Fibroblast of skin of abdomen (primary cell): ENCODE data around the gene PCDHGC5.
A peak's percentile ranks its signal among the peaks of the same experiment; 100 is the strongest.

Source experiments
- DNase-seq: peaks from one replicate; pipeline ENCODE4 v3.0.0-alpha.2; 2013

The PCDHGC5 gene

GRCh38 chr5:141513627-141514329 is 24.9 kb downstream of the PCDHGC5 start:
- peak; percentile 89 for DNase-seq

- peak; percentile 70 for DNase-seq
Measured at GRCh38 chr5:141514330-141515133, 25.7 kb downstream of the PCDHGC5 start.

DNA sequence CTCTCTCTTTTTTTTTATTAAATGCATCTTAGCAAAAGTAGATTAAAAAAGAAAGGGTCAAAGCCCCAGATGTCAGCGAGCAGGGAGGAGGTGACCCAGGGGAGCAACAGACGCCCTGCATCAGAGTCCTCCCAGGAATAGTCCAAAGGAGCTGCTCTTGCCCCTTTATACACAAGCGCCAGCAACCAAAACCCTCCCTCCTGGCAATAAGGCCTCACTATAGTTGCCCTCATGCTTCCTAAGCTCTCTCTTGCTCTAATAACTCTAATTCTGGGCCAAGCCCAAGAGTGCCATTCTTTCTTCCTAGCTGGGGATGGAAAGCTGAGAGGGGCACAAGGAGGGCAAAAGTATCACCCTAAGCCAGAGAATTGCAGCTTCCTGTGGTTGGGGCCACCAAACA is 26.3 kb downstream of the PCDHGC5 start:
- no peak for DNase-seq

GRCh38 chr5:141515946-141516671 is 27.2 kb downstream of the PCDHGC5 start:
- no peak for DNase-seq

DNA sequence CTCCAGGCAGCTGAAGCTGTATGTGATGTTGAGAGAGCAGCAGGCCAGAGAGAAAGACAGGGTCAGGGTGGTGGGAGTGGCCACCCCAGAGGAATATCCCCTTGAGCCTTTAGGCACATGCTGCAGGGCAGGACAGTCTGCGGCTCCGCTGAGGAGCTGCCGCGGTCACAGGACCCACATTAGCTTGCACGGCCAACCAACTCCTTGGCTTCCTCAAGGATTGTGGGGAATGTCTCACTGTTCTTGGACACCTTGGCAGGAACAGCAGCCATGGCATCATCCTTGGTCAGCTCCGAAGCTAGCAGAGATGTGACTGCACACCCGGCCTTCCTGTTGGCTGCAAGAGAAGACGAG is 27.8 kb downstream of the PCDHGC5 start:
- no peak for DNase-seq

DNA sequence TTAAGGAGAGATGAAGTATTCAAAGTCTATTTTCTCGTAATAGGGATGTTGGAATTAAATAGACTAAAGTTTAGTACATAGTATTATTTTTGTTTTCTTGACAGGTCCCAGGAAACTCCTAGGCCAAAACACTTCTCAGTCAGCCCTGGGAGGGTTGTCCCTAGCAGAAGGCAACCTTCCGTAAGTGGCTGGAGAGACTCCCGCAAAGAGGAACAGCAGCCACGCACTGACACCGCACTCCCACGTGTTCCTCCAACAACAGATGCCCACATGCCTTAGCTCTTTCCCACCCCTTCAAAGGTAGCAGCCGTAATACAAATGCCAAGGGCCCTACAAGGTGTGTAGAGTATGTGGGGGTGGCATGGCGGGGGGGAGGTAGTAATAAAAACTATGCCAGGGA is 28.4 kb downstream of the PCDHGC5 start:
- DNase-seq, result no peak

DNA sequence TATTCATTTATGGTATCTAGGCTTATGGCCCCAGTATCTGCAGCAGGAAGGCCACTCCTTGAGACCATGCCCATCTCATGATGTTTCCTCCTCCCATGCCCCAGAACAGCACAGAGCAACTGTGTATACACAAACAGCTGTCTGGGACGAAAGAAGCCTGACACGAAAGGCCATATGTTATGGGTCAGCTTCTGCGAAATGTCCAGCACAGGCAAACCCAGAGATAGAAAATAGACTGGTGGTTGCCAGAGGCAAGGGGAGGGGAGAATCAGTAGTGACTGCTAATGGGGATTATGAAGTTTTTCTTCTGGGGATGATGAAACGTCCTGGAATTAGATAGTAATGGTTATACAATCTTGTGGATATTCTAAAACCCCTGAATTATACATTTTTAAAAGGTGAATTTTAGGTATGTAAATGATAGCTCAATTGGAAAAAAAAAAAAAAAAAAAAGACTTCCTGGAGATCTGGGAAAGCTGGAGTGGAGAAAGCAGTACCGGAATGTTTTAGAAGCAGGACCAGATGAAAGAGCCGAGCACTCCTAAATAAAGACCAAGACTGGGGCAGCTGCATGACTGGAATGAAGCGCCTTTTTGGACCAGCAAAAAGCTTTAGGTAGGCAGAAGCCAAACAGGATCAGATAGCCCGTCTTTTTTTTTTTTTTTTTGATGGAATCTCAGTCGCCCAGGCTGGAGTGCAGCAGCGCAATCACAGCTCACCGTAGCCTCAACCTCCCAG is 29.2 kb downstream of the PCDHGC5 start:
- DNase-seq, result peak; percentile 84

DNA sequence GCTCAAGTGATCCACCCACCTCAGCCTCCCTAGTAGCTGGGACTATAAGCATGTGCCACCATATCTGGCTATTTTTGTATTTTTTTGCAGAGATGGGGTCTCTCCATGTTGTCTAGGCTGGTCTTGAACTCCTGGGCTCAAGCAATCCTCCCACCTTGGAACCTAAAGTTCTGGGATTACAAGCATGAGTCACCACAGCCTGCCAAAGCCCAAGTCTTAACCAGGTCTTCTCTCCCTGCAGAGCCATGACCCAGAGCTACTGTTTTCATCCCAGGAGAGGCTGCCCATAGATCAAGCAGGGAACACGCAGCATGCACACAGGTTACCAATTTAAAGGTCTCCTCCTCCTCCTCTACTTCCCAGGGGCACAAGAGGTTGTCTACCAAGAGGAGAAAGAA is 29.7 kb downstream of the PCDHGC5 start:
- DNase-seq, result no peak

GRCh38 chr5:141519605-141520565 is 31.0 kb downstream of the PCDHGC5 start:
- DNase-seq, result no peak

GRCh38 chr5:141521244-141521781 is 32.4 kb downstream of the PCDHGC5 start:
- peak; percentile 99 for DNase-seq

DNA sequence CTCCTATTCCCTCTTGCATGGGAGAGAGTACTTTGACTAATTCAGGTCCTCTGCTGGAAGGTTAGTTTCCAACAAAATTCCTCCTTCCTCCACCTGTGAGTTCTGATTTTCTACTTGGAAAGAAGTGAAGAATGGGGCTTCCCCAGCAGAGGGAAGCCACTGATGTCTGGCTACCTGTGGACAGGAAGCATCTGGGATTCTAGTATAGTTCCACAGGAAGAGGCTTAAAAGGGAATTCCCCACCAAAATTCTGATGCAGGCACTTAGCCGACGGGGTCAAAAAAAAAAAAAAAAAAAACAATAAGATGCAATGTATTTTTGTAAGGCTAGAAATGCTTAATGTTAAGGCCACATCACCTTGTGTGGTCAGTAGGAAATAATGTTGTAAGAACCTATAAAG is 33.4 kb downstream of the PCDHGC5 start:
- DNase-seq, result no peak

DNA sequence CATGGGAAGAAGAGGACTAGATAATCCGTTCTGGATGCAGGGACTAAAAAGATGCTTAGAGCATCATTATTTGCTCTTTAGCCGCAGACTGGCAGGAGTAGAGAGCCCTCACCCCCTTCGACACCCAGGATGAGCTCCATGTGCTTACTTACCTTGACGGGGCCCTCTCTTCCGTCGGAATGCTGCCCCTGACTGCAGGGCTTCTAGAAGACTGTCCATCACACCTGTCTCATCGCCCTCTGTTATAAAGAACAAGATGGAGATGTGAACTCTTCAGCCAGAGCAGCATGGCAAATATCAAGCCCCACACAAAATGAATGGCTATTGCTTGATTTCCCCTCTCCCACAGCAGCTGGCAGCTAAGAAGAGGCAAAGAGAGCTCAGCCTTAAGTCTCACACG is 35.1 kb downstream of the PCDHGC5 start:
- DNase-seq, result no peak

DNA sequence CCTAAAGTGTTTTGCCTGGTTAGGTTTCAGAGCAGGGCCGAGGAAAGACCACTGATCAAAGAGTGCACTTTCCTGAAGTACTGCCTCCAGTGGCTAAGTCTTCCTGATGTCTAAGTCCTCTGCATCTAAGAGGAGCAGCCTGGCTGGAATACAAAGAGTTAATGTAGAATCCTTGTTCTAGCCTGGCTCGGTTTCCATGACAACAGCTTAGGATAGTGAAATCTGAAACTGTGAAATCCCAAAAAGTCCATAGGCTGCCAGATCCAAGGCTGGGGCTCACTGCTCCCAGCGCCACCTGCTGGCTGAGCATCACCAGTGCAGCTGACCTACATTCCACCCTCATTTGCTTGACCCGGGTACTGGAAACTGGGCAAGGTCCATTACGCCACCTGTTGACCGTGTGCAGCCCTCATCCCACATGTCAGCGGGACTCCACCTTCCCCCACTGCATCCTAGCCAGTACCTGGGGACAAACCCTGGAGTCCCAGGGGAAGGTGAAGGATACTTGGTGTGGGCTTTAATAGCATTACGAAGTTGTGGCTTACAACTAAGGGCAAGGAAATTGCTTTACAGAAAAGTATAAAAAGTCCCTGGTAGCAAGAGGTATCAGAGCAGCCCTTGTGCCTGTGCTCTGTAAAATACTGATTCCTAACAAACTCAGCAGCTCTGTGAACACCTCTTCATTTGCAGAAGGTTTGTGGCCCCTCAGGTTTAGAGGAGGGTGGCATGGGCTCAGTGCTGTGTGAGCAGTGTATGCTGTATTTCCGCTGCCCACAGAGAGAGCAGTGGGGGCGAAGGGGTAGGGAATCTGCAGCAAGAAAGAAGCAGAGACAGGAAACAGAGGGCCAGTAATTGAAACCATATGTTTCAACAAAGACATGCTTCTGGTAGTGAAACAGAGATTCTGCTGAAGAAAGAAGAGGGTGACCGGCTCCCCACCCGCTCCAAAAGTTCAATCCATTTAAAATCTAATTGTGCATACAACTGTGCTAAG is 36.0 kb downstream of the PCDHGC5 start:
- peak; percentile 98 for DNase-seq

DNA sequence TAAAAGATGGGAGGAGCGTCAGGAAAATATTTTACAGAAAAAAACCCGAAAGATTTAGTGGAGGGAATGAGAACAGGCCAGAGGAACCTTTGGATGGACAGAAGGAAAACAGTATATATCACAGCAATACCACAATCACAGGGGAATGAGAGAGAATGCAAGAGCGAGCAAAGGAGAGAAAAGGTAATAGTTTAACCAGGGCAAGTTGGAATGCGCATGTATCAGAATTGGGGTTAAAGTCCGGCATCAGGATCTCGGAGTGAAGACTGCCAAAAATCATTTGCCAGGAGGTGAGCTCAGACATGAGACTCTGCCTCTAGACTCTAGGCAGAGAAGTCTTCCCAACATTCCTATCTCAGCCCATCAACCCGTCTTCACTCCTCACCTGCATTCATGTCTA is 36.8 kb downstream of the PCDHGC5 start:
- no peak for DNase-seq

DNA sequence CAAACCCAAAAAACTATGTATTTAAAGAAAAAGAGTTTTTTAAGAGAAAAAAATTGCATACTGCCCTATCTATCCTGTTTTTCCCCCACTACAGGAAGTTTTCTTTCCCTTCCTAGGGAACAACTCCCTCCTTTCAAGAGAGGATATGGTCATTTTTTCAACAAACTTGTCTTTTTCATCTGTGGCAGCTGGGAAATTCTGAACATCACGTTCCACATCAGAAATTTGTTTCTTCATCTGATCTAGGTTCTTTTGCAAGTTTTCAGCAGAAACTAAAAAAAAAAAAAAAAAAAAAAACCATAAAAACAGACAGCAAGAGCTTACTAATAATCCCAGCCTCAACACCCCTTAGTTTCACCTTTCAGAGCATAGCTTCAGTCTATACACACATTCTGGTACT is 38.5 kb downstream of the PCDHGC5 start:
- no peak for DNase-seq

GRCh38 chr5:141528291-141528984 is 39.6 kb downstream of the PCDHGC5 start:
- no peak for DNase-seq

- DNase-seq, result peak; percentile 82
Measured at GRCh38 chr5:141529002-141529401, 40.1 kb downstream of the PCDHGC5 start.

DNA sequence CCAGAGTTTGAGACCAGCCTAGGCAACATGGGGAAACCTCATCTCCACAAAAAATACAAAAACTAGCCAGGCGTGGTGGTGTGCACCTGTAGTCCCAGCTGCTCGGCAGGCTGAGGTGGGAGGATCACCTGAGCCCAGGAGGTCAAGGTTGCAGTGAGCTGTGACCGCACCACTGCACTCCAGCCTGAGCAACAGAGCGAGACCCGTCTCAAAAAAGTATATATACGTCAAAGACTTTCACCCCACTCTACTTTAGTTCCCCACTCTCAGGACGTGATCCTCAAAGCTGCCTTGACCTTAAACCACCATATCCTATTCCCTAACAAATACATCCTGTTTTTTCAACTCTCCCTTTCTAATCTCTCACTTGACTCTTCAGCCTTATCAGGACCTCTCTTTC is 41.0 kb downstream of the PCDHGC5 start:
- DNase-seq, result no peak

- DNase-seq, result no peak
Measured at GRCh38 chr5:141532726-141533125, 43.8 kb downstream of the PCDHGC5 start.
